GM12892 (cell line): ENCODE data around the gene NFASC.

Experiments used
- DNase-seq: peaks from one replicate; pipeline ENCODE4 v3.0.0; 2011; ENCODE audit not compliant: insufficient read length
- FAIRE-seq: peaks from 2 replicates; lab custom pipeline; 2011; peaks lifted over from hg19 to GRCh38; lab: Jason Lieb, UNC
- POLR2A ChIP-seq: IDR thresholded peaks from 2 replicates; pipeline ENCODE4 v1.6.1; 2011; ENCODE audit warnings: low read depth, low read length, control low read depth
- POLR2AphosphoS5 ChIP-seq: IDR thresholded peaks from 2 replicates; pipeline ENCODE4 v1.6.1; 2011; ENCODE audit warnings: low read depth, low read length, control low read depth
- TAF1 ChIP-seq: IDR thresholded peaks from 2 replicates; pipeline ENCODE4 v1.6.1; 2011; ENCODE audit warnings: low read depth, mild to moderate bottlenecking, control low read depth, low read length, borderline replicate concordance

NFASC gene

GRCh38 chr1:204992998-204993314 is 122.3 kb downstream of the NFASC start:
- no peak for DNase-seq
- no peak for TF ChIP-seq TAF1
- TF ChIP-seq POLR2A: no peak
- TF ChIP-seq POLR2AphosphoS5: no peak
- no peak for FAIRE-seq

- no peak for DNase-seq
- TF ChIP-seq TAF1 (no peak), POLR2A (no peak), POLR2AphosphoS5 (no peak)
- FAIRE-seq: no peak
Measured at GRCh38 chr1:204994086-204994862, 123.6 kb downstream of the NFASC start.

- TF ChIP-seq POLR2AphosphoS5 (no peak), TAF1 (no peak), POLR2A (no peak)
- FAIRE-seq: no peak
- DNase-seq: no peak
Measured at GRCh38 chr1:204996981-204997380, 126.3 kb downstream of the NFASC start.

- no peak for FAIRE-seq
- no peak for DNase-seq
- TF ChIP-seq TAF1 (no peak), POLR2A (no peak), POLR2AphosphoS5 (no peak)
Measured at GRCh38 chr1:204997591-204998355, 127.1 kb downstream of the NFASC start.

- DNase-seq (no peak), FAIRE-seq (no peak)
- TF ChIP-seq TAF1: no peak
- no peak for TF ChIP-seq POLR2A
- no peak for TF ChIP-seq POLR2AphosphoS5
Measured at GRCh38 chr1:205001162-205001561, 130.5 kb downstream of the NFASC start.

- FAIRE-seq (no peak), DNase-seq (no peak)
- TF ChIP-seq POLR2A (no peak), POLR2AphosphoS5 (no peak), TAF1 (no peak)
Measured at GRCh38 chr1:205002705-205003104, 132.0 kb downstream of the NFASC start.

GRCh38 chr1:205003358-205004131 is 132.9 kb downstream of the NFASC start:
- FAIRE-seq (no peak), DNase-seq (no peak)

GRCh38 chr1:205004351-205004750 is 133.7 kb downstream of the NFASC start:
- no peak for TF ChIP-seq TAF1
- DNase-seq: no peak
- FAIRE-seq: no peak

More at GRCh38 chr1:205003358-205004131, 132.9 kb downstream of the NFASC start:
- no peak for TF ChIP-seq POLR2AphosphoS5
- no peak for TF ChIP-seq TAF1
- TF ChIP-seq POLR2A: no peak

GRCh38 chr1:205008896-205009295 is 138.2 kb downstream of the NFASC start:
- FAIRE-seq: no peak
- TF ChIP-seq POLR2A (no peak), POLR2AphosphoS5 (no peak), TAF1 (no peak)
- DNase-seq: no peak

- FAIRE-seq (no peak), DNase-seq (no peak)
- no peak for TF ChIP-seq POLR2AphosphoS5
Measured at GRCh38 chr1:205009670-205010069, 139.0 kb downstream of the NFASC start.

- FAIRE-seq (no peak), DNase-seq (no peak)
- TF ChIP-seq POLR2AphosphoS5 (no peak), POLR2A (no peak), TAF1 (no peak)
Measured at GRCh38 chr1:205012391-205013140, 141.9 kb downstream of the NFASC start.
